Right atrium auricular region (tissue), 2 donors: Measurements from ENCODE around the gene PACS1. TPM values are rescaled to one million over a fixed set of nuclear protein-coding genes. Genes with fewer than 3 reads are reported as not detected.

Source experiments
- DNase-seq: peaks from one replicate; pipeline ENCODE4 v3.0.0-alpha.2; 2019; ENCODE audit warnings: low spot score
- H3K27ac ChIP-seq, 2 donors: fragments of 200-600 bp; sonication (generic); 1 replicate in 1 of 2; 2 replicates in 1 of 2; pipeline ENCODE4 v1.5.1; 2016 to 2019
- H3K27me3 ChIP-seq, 2 donors: fragments of 200-600 bp; sonication (generic); one replicate each; pipeline versions ENCODE4 v1.5.1 to v1.6.0; 2017 to 2019
- H3K36me3 ChIP-seq: fragments of 200-600 bp; sonication (generic); one replicate; pipeline ENCODE4 v1.5.1; 2016
- H3K4me1 ChIP-seq, 2 donors: fragments of 200-600 bp; sonication (generic); one replicate each; pipeline versions ENCODE4 v1.5.1 to v1.6.0; 2017 to 2019
- H3K4me3 ChIP-seq, 2 donors: fragments of 200-600 bp; sonication (generic); 1 replicate in 1 of 2; 2 replicates in 1 of 2; pipeline ENCODE4 v1.5.1; 2017 to 2019; ENCODE audit warnings: mild to moderate bottlenecking in 1 of 2, moderate library complexity in 1 of 2
- H3K9me3 ChIP-seq, 2 donors: fragments of 200-600 bp; sonication (generic); one replicate each; pipeline ENCODE4 v1.5.1; 2019
- CTCF ChIP-seq, 2 donors: fragments of 200-600 bp; sonication (generic); IDR thresholded peaks; one replicate each; pipeline ENCODE4 v1.5.1; 2019; ENCODE audit warnings: antibody characterized with exemption in 2 of 2
- total RNA-seq, 2 donors: library from RNA; depleted of rRNA; stranded (reverse); fragments of >200 nt; gene quantifications; one replicate each; pipeline ENCODE4 v1.1.0, GENCODE V29; 2016

Gene PACS1
- total RNA-seq, 2 donors from 2014 or later = 47.7 to 88.9 TPM

GRCh38 chr11:66218846-66219620, 149.0 kb downstream of the PACS1 start:
- Histone ChIP-seq H3K27ac (no peak overlapping the region), H3K9me3 (no peaks in the 10 kb centered on the region), H3K36me3 (peaks cover 51% of the 10 kb centered on the region), H3K4me3 (no peak overlapping the region), H3K4me1 (no peaks in the 10 kb centered on the region), H3K27me3 (no peaks in the 10 kb centered on the region)
- no peak for TF ChIP-seq CTCF (IDR thresholded peaks at IDR 0.05)
- no peak for DNase-seq

GRCh38 chr11:66219846-66220565, 149.9 kb downstream of the PACS1 start:
- DNase-seq = no peak
- H3K36me3 ChIP-seq = peaks cover 54% of the 10 kb centered on the region

GRCh38 chr11:66220566-66220935, 150.5 kb downstream of the PACS1 start:
- no peak for DNase-seq
- H3K4me1 ChIP-seq = no peaks in the 10 kb centered on the region
- no peak for TF ChIP-seq CTCF (IDR thresholded peaks at IDR 0.05)
- no peak overlapping the region for H3K4me3 ChIP-seq
- no peaks in the 10 kb centered on the region for H3K9me3 ChIP-seq
- H3K27ac ChIP-seq = no peak overlapping the region
- peaks cover 55% of the 10 kb centered on the region for H3K36me3 ChIP-seq
- no peaks in the 10 kb centered on the region for H3K27me3 ChIP-seq

More at GRCh38 chr11:66219846-66220565, 149.9 kb downstream of the PACS1 start:
- H3K27me3 ChIP-seq = no peaks in the 10 kb centered on the region
- no peak overlapping the region for H3K4me3 ChIP-seq
- H3K4me1 ChIP-seq = no peaks in the 10 kb centered on the region
- TF ChIP-seq CTCF (IDR thresholded peaks at IDR 0.05) = no peak
- no peaks in the 10 kb centered on the region for H3K9me3 ChIP-seq
- no peak overlapping the region for H3K27ac ChIP-seq

DNA sequence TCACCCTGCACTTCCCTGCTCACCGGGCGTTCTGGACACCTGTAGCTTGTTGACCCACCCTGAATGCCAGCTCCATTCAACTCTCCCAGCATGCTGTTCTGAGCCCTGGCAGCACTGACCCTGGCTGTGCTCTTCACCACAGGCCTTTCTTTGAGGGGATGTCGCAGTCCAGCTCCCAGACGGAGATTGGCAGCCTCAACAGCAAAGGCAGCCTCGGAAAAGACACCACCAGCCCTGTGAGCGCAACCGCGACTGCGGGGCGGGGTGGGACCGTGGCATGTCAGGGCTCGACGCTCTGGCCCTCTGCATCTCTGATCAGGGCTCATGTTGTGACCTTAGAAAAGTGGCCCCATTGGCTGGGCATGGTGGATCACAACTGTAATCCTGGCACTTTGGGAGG, 150.9 kb downstream of the PACS1 start:
- no peak for TF ChIP-seq CTCF (IDR thresholded peaks at IDR 0.05)
- DNase-seq = no peak
- no peaks in the 10 kb centered on the region for H3K27me3 ChIP-seq

DNA sequence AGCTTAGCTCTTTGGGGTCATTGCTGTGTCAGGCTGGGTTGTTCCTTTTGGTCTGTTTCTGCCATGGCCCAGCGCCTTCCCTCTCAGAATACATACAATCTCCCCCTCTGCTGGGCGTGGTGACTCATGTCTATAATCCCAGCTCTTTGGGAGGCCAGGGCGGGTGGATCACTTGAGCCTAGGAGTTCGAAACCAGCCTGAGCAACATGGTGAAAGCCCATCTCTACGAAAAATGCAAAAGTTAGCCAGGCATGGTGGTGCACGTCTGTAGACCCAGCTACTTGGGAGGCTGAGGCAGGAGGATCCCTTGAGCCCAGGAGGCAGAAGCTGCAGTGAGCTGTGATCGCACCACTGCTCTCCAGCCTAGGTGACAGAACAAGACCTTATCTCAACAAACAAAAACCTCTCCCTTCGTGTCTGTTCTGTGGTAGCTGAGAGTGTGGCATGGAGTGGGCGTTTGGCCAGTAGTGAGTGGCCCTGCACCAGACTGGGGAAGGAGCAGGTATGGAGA, 151.7 kb downstream of the PACS1 start:
- Histone ChIP-seq H3K27ac (no peak overlapping the region), H3K9me3 (no peaks in the 10 kb centered on the region), H3K4me1 (no peaks in the 10 kb centered on the region), H3K36me3 (peaks cover 46% of the 10 kb centered on the region), H3K4me3 (no peak overlapping the region), H3K27me3 (no peaks in the 10 kb centered on the region)
- TF ChIP-seq CTCF (IDR thresholded peaks at IDR 0.05) = no peak
- no peak for DNase-seq

More for the DNA sequence above, 150.9 kb downstream of the PACS1 start:
- no peak overlapping the region for H3K27ac ChIP-seq
- no peaks in the 10 kb centered on the region for H3K9me3 ChIP-seq
- H3K4me1 ChIP-seq = no peaks in the 10 kb centered on the region
- no peak overlapping the region for H3K4me3 ChIP-seq
- H3K36me3 ChIP-seq = peaks cover 54% of the 10 kb centered on the region
